Nucleus accumbens (tissue), 56 donors: Measurements from ENCODE around the gene ROBO2.

Experiments used
- DNase-seq, 56 donors: peaks; one replicate each; lab custom pipeline; 2025; lab: John Stamatoyannopoulos, UW

The ROBO2 gene

GRCh38 chr3:77320514-77320913 lies 280.6 kb downstream of the ROBO2 start:
- no peak for DNase-seq

- no peak for DNase-seq
Observed at GRCh38 chr3:77321646-77322045, 281.7 kb downstream of the ROBO2 start.

- no peak for DNase-seq
Observed at GRCh38 chr3:77323626-77324025, 283.7 kb downstream of the ROBO2 start.

GRCh38 chr3:77324105-77324504 lies 284.2 kb downstream of the ROBO2 start:
- no peak for DNase-seq

- DNase-seq, result no peak
Observed at GRCh38 chr3:77325280-77325679, 285.4 kb downstream of the ROBO2 start.

- no peak for DNase-seq
Observed at GRCh38 chr3:77325702-77326101, 285.8 kb downstream of the ROBO2 start.

- DNase-seq, result no peak
Observed at GRCh38 chr3:77326586-77326985, 286.7 kb downstream of the ROBO2 start.

- no peak for DNase-seq
Observed at GRCh38 chr3:77328690-77329089, 288.8 kb downstream of the ROBO2 start.

GRCh38 chr3:77329116-77329515 lies 289.2 kb downstream of the ROBO2 start:
- DNase-seq, result no peak

GRCh38 chr3:77338195-77338594 lies 298.3 kb downstream of the ROBO2 start:
- no peak for DNase-seq

GRCh38 chr3:77342027-77342426 lies 302.1 kb downstream of the ROBO2 start:
- no peak for DNase-seq

- no peak for DNase-seq
Observed at GRCh38 chr3:77342688-77343087, 302.8 kb downstream of the ROBO2 start.

GRCh38 chr3:77345009-77345408 lies 305.1 kb downstream of the ROBO2 start:
- no peak for DNase-seq

- DNase-seq, result no peak
Observed at GRCh38 chr3:77348244-77348855, 308.5 kb downstream of the ROBO2 start.

- DNase-seq, result no peak
Observed at GRCh38 chr3:77354958-77355357, 315.1 kb downstream of the ROBO2 start.

- DNase-seq, result no peak
Observed at GRCh38 chr3:77362936-77363335, 323.0 kb downstream of the ROBO2 start.

- no peak for DNase-seq
Observed at GRCh38 chr3:77365152-77365551, 325.3 kb downstream of the ROBO2 start.

- no peak for DNase-seq
Observed at GRCh38 chr3:77370413-77370812, 330.5 kb downstream of the ROBO2 start.

- DNase-seq, result no peak
Observed at GRCh38 chr3:77372018-77372417, 332.1 kb downstream of the ROBO2 start.

- DNase-seq, result no peak
Observed at GRCh38 chr3:77372634-77373346, 332.9 kb downstream of the ROBO2 start.

- DNase-seq, result no peak
Observed at GRCh38 chr3:77373619-77374018, 333.7 kb downstream of the ROBO2 start.

- DNase-seq, result no peak
Observed at GRCh38 chr3:77376511-77376910, 336.6 kb downstream of the ROBO2 start.
